Measurements from ENCODE around the gene HSPA6.
"Not testable (repeated sequence)": the region's sequence is repeated elsewhere in the genome, so short reads cannot be mapped to it uniquely, and the experiment has no call there.

HSPA6 gene

DNA sequence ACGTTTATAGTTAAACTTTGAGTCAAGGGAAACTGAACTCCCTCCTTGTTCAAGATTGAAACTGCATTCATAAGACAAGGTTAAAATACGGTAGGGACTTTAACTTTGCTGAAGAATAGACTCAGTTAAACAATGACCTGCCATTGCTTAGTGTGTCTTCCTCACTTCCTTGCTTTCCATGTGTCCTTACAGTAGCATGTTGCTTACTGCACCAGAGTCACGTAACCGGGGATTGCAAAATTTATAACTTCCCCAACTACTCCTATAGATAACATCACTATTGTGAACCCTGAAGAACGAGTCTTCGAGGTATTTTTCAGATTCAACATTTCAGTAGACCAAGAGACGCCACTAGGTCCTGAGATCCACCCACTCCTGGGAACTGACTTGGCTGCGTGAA lies 47.4 kb downstream of the HSPA6 start:
- DNase-seq: not testable (repeated sequence)
